ENCODE results near the gene LACTBL1. TPM values are rescaled to one million over a fixed set of nuclear protein-coding genes. Genes with fewer than 3 reads are reported as not detected.
A peak's percentile ranks its signal among the peaks of the same experiment; 100 is the strongest.

LACTBL1 gene
- total and polyA plus RNA-seq, 2 experiments from 2014 or later: not detected

DNA sequence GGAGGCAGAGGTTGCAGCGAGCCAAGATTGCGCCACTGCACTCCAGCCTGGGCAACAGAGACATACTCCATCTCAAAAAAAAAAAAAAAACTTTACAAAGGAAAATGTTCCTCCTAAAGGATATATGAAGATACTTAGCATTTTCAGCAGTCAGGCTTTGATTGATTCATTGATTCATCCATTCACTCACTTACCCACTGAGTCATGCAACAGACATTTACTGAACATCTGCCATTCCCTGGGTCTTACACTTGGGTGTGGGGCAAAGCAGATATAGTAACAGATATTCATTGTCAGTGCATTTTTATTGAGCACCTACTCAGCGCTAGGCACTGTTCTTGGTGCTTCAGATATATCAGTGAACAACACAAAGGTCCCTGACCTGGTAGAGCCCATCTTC lies 5.6 kb upstream of the LACTBL1 start:
- Histone ChIP-seq H3K27ac (ENCODE audit: low read depth) (no peak overlapping the region), H3K27me3 (ENCODE audit: insufficient read depth) (no peaks in the 10 kb centered on the region), H2AFZ (no peak overlapping the region), H3K4me1 (ENCODE audit: insufficient read depth) (no peaks in the 10 kb centered on the region), H3F3A (replicated peaks; ENCODE audit: low read depth) (no peaks in the 10 kb centered on the region), H3K79me2 (replicated peaks; ENCODE audit: insufficient read depth) (no peaks in the 10 kb centered on the region), H3K4me3 (no peak overlapping the region), H3K4me2 (no peak overlapping the region), H4K20me1 (replicated peaks; ENCODE audit: insufficient read depth) (no peaks in the 10 kb centered on the region), H3K36me3 (ENCODE audit: insufficient read depth) (no peaks in the 10 kb centered on the region), H3K9me2 (ENCODE audit: insufficient read depth) (no peaks in the 10 kb centered on the region)
- DNase-seq (ENCODE audit: low spot score) (no peak), ATAC-seq (no peak)
- Mint-ChIP-seq H3K4me3 (no peak overlapping the region), H3K27ac (no peak overlapping the region), H3K36me3 (ENCODE audit: low read depth) (no peaks in the 10 kb centered on the region), H3K9me3 (no peaks in the 10 kb centered on the region), H3K27me3 (ENCODE audit: insufficient read depth, low read depth, poor library complexity) (peaks cover 6% of the 10 kb centered on the region), H3K4me1 (peaks cover 5% of the 10 kb centered on the region)
- no peak for TF ChIP-seq POLR2AphosphoS5 (IDR thresholded peaks at IDR 0.05; ENCODE audit: low read depth)
- TF ChIP-seq, protein P1, sequence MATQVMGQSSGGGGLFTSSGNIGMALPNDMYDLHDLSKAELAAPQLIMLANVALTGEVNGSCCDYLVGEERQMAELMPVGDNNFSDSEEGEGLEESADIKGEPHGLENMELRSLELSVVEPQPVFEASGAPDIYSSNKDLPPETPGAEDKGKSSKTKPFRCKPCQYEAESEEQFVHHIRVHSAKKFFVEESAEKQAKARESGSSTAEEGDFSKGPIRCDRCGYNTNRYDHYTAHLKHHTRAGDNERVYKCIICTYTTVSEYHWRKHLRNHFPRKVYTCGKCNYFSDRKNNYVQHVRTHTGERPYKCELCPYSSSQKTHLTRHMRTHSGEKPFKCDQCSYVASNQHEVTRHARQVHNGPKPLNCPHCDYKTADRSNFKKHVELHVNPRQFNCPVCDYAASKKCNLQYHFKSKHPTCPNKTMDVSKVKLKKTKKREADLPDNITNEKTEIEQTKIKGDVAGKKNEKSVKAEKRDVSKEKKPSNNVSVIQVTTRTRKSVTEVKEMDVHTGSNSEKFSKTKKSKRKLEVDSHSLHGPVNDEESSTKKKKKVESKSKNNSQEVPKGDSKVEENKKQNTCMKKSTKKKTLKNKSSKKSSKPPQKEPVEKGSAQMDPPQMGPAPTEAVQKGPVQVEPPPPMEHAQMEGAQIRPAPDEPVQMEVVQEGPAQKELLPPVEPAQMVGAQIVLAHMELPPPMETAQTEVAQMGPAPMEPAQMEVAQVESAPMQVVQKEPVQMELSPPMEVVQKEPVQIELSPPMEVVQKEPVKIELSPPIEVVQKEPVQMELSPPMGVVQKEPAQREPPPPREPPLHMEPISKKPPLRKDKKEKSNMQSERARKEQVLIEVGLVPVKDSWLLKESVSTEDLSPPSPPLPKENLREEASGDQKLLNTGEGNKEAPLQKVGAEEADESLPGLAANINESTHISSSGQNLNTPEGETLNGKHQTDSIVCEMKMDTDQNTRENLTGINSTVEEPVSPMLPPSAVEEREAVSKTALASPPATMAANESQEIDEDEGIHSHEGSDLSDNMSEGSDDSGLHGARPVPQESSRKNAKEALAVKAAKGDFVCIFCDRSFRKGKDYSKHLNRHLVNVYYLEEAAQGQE (IDR thresholded peaks at IDR 0.05; ENCODE audit: unreplicated experiment): no peak

DNA sequence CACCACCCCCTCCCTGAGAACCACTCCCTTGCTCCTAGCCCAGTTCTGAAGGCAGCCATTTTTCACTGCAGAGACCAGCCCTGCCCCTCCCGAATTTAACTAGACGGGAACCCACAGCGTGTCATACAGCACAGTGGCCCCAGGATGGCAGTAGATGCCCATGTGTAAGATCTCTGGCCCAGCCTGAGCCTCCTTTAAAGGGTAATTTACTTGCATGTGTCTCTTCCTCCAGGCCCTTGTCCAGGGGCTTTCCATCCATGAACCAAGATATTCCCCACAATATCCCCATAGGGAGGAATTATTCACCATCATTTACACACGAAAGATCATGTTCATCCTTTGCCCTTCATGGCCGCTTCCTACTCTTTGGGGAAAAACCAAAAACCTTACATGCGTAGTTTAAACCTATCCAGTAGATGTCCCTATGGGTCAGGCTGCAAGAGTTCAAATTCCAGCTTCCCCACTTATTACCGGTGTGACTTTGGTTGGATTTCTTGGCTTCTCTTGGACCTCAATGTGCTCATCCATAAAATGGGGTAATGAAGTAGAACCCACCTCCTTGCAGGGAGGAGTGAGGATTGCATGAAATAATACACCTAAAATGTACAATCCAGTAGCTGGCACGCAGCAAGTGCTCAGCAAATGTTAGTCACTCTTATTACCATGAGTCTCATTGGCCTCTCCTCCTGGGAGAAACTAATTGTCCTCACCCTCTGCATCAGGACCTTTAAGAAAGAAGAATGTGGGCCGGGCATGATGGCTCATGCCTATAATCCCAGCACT lies 4.0 kb upstream of the LACTBL1 start:
- peaks cover 11% of the 10 kb centered on the region for H3K4me1 Mint-ChIP-seq
- Histone ChIP-seq H3K4me3 (no peak overlapping the region), H4K20me1 (replicated peaks; ENCODE audit: insufficient read depth) (no peaks in the 10 kb centered on the region), H3K4me1 (ENCODE audit: insufficient read depth) (no peaks in the 10 kb centered on the region), H3F3A (replicated peaks; ENCODE audit: low read depth) (no peaks in the 10 kb centered on the region), H3K36me3 (ENCODE audit: insufficient read depth) (no peaks in the 10 kb centered on the region), H2AFZ (peak overlapping the region; percentile 73), H3K9me2 (ENCODE audit: insufficient read depth) (no peaks in the 10 kb centered on the region), H3K27ac (ENCODE audit: low read depth) (no peak overlapping the region), H3K27me3 (ENCODE audit: insufficient read depth) (no peaks in the 10 kb centered on the region), H3K4me2 (no peak overlapping the region), H3K79me2 (replicated peaks; ENCODE audit: insufficient read depth) (no peaks in the 10 kb centered on the region)
- H3K4me3 Mint-ChIP-seq: peak overlapping the region; percentile 18
- TF ChIP-seq, protein P2, sequence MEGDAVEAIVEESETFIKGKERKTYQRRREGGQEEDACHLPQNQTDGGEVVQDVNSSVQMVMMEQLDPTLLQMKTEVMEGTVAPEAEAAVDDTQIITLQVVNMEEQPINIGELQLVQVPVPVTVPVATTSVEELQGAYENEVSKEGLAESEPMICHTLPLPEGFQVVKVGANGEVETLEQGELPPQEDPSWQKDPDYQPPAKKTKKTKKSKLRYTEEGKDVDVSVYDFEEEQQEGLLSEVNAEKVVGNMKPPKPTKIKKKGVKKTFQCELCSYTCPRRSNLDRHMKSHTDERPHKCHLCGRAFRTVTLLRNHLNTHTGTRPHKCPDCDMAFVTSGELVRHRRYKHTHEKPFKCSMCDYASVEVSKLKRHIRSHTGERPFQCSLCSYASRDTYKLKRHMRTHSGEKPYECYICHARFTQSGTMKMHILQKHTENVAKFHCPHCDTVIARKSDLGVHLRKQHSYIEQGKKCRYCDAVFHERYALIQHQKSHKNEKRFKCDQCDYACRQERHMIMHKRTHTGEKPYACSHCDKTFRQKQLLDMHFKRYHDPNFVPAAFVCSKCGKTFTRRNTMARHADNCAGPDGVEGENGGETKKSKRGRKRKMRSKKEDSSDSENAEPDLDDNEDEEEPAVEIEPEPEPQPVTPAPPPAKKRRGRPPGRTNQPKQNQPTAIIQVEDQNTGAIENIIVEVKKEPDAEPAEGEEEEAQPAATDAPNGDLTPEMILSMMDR (conservative IDR thresholded peaks at IDR 0.05; ENCODE audit: low read depth in 2 of 2): peak; percentile 91 to 98
- no peak for TF ChIP-seq ZNF114 (CRISPR knock-in tag; IDR thresholded peaks at IDR 0.05)
- peaks cover 6% of the 10 kb centered on the region for H3K27me3 Mint-ChIP-seq (ENCODE audit: insufficient read depth, low read depth, poor library complexity)
- peak; percentile 97 for ATAC-seq
- H3K27ac Mint-ChIP-seq: peak overlapping the region; percentile 97
- H3K9me3 Mint-ChIP-seq: no peaks in the 10 kb centered on the region
- peak; percentile 94 for DNase-seq (ENCODE audit: low spot score)
- H3K36me3 Mint-ChIP-seq (ENCODE audit: low read depth): no peaks in the 10 kb centered on the region
